Measurements from ENCODE around the gene SEC31B. TPM values are rescaled to one million over a fixed set of nuclear protein-coding genes. Genes with fewer than 3 reads are reported as not detected.
A peak's percentile ranks its signal among the peaks of the same experiment; 100 is the strongest.

Gene SEC31B
- 10 to 100 TPM; 15.4 to 15.8 TPM for total RNA-seq
- 2.3 TPM for polyA plus RNA-seq

- no peak within 1 kb of the TSS for H3K4me3 Mint-ChIP-seq
These were observed at the start of gene SEC31B for GRCh38 chr10:100519311-100520051. SEC31B (minus strand) TSS chr10:100519861; CDS start chr10:100516952, 2,909 bp downstream.

GRCh38 chr10:100568912-100569311 lies 49.3 kb upstream of the SEC31B start:
- H3K27me3 Mint-ChIP-seq, result peaks cover 22 to 37% of the 10 kb centered on the region in 2 donors
- DNase-seq, result no peak
- CTCF ChIA-PET, result no interaction called here
- Histone ChIP-seq H3K27me3 (ENCODE audit: insufficient read depth, low read length, poor library complexity, severe bottlenecking) (peaks cover 41% of the 10 kb centered on the region), H3K4me1 (ENCODE audit: insufficient read depth, low read length) (no peaks in the 10 kb centered on the region), H3K36me3 (ENCODE audit: insufficient read depth, low read length) (no peaks in the 10 kb centered on the region), H3K27ac (ENCODE audit: low read depth, low read length) (no peak overlapping the region), H3K9me3 (ENCODE audit: low read length) (no peaks in the 10 kb centered on the region), H3K4me3 (ENCODE audit: low read length) (no peak overlapping the region)
- H3K27ac Mint-ChIP-seq, result no peak overlapping the region
- H3K4me3 Mint-ChIP-seq, result no peak overlapping the region
- no peaks in the 10 kb centered on the region for H3K9me3 Mint-ChIP-seq
- POLR2A ChIA-PET, result no interaction called here
- H3K36me3 Mint-ChIP-seq, result no peaks in the 10 kb centered on the region
- peaks cover 0 to 1% (median 0%) of the 10 kb centered on the region in 3 donors for H3K4me1 Mint-ChIP-seq

More at GRCh38 chr10:100519311-100520051, at the start of gene SEC31B:
- no peaks in the 10 kb centered on the region for H3K27me3 Mint-ChIP-seq
- peaks cover 10% of the 10 kb centered on the region for H3K4me1 ChIP-seq (ENCODE audit: insufficient read depth, low read length)
- peaks cover 17% of the 10 kb centered on the region for H3K36me3 ChIP-seq (ENCODE audit: insufficient read depth, low read length)
- no peak within 1 kb of the TSS for H3K27ac ChIP-seq (ENCODE audit: low read depth, low read length)
- no peak within 1 kb of the TSS for H3K4me3 ChIP-seq (ENCODE audit: low read length)
- H3K9me3 ChIP-seq (ENCODE audit: low read length), result no peaks in the 10 kb centered on the region
- POLR2A ChIA-PET, result interaction anchor here (1.2 kb wide), 1 partner anchor 10 kb away, joined by 3 read pairs; no protein-coding TSS in a partner anchor
- CTCF ChIA-PET, result interaction anchor here (0.6 to 5.4 kb wide), 23 partner anchors 9 to 785 kb away, joined by 3 to 65 read pairs (median 5); partner anchors contain the start of genes HIF1AN, NDUFB8 and PKD2L1
- peaks cover 6 to 10% (median 7%) of the 10 kb centered on the region in 3 donors for H3K4me1 Mint-ChIP-seq
- H3K36me3 Mint-ChIP-seq, result peaks cover 0 to 50% (median 10%) of the 10 kb centered on the region in 3 donors
- peak within 1 kb of the TSS in 6 of 8 donors; percentile 5 to 77 (median 54) for H3K27ac Mint-ChIP-seq
- H3K27me3 ChIP-seq (ENCODE audit: insufficient read depth, low read length, poor library complexity, severe bottlenecking), result no peaks in the 10 kb centered on the region
- DNase-seq, result no peak
- no peaks in the 10 kb centered on the region for H3K9me3 Mint-ChIP-seq

GRCh38 chr10:100567826-100568225 lies 48.2 kb upstream of the SEC31B start:
- CTCF ChIA-PET, result no interaction called here

DNA sequence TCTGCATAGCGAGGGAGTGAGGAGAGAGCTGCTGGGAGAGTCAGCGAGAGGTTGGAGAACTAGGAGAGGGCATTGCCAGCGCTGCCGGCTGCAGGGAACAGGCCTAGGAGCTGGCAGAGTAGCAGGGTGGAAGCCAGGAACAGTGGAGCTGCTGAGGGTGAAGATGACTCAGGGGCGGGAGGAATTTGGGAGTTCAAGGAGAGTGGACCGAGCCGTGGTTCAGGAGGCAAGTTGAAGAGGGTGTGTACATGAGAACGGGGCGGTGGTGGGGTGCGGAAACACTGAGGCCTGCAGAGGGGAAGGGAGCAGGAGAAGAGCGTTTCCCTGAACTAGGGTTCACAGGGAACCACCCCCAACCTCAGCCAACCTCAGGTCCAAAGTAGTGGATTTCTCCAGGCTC lies 47.6 kb upstream of the SEC31B start:
- Mint-ChIP-seq H3K27ac (no peak overlapping the region), H3K36me3 (no peaks in the 10 kb centered on the region), H3K4me3 (no peak overlapping the region), H3K9me3 (no peaks in the 10 kb centered on the region), H3K4me1 (peaks cover 0 to 5% (median 1%) of the 10 kb centered on the region in 3 donors), H3K27me3 (peaks cover 21 to 38% of the 10 kb centered on the region in 2 donors)
- Histone ChIP-seq H3K27ac (ENCODE audit: low read depth, low read length) (no peak overlapping the region), H3K4me3 (ENCODE audit: low read length) (no peak overlapping the region), H3K9me3 (ENCODE audit: low read length) (no peaks in the 10 kb centered on the region), H3K4me1 (ENCODE audit: insufficient read depth, low read length) (peaks cover 4% of the 10 kb centered on the region), H3K27me3 (ENCODE audit: insufficient read depth, low read length, poor library complexity, severe bottlenecking) (peaks cover 42% of the 10 kb centered on the region), H3K36me3 (ENCODE audit: insufficient read depth, low read length) (no peaks in the 10 kb centered on the region)
- ChIA-PET POLR2A (no interaction called here), CTCF (no interaction called here)
- no peak for DNase-seq

More at GRCh38 chr10:100567826-100568225, 48.2 kb upstream of the SEC31B start:
- Histone ChIP-seq H3K9me3 (ENCODE audit: low read length) (no peaks in the 10 kb centered on the region), H3K27me3 (ENCODE audit: insufficient read depth, low read length, poor library complexity, severe bottlenecking) (peaks cover 39% of the 10 kb centered on the region), H3K4me1 (ENCODE audit: insufficient read depth, low read length) (no peaks in the 10 kb centered on the region), H3K36me3 (ENCODE audit: insufficient read depth, low read length) (no peaks in the 10 kb centered on the region), H3K4me3 (ENCODE audit: low read length) (no peak overlapping the region), H3K27ac (ENCODE audit: low read depth, low read length) (no peak overlapping the region)
- H3K4me1 Mint-ChIP-seq, result peaks cover 0 to 2% (median 1%) of the 10 kb centered on the region in 3 donors
- H3K36me3 Mint-ChIP-seq, result no peaks in the 10 kb centered on the region
- H3K9me3 Mint-ChIP-seq, result no peaks in the 10 kb centered on the region
- no peak overlapping the region for H3K27ac Mint-ChIP-seq
- H3K4me3 Mint-ChIP-seq, result no peak overlapping the region
- DNase-seq, result no peak
- H3K27me3 Mint-ChIP-seq, result peaks cover 22 to 40% of the 10 kb centered on the region in 2 donors
- POLR2A ChIA-PET, result no interaction called here

- H3K9me3 Mint-ChIP-seq, result no peaks in the 10 kb centered on the region
- Histone ChIP-seq H3K9me3 (ENCODE audit: low read length) (no peaks in the 10 kb centered on the region), H3K27ac (ENCODE audit: low read depth, low read length) (no peak overlapping the region), H3K4me3 (ENCODE audit: low read length) (no peak overlapping the region), H3K27me3 (ENCODE audit: insufficient read depth, low read length, poor library complexity, severe bottlenecking) (peaks cover 40% of the 10 kb centered on the region), H3K36me3 (ENCODE audit: insufficient read depth, low read length) (no peaks in the 10 kb centered on the region), H3K4me1 (ENCODE audit: insufficient read depth, low read length) (peaks cover 10% of the 10 kb centered on the region)
- H3K4me1 Mint-ChIP-seq, result peaks cover 5 to 12% (median 5%) of the 10 kb centered on the region in 3 donors
- no peaks in the 10 kb centered on the region for H3K36me3 Mint-ChIP-seq
- DNase-seq, result no peak
- ChIA-PET POLR2A (no interaction called here), CTCF (no interaction called here)
- peak overlapping the region in 1 of 8 donors; percentile 8 for H3K27ac Mint-ChIP-seq
- H3K27me3 Mint-ChIP-seq, result peaks cover 25 to 42% of the 10 kb centered on the region in 2 donors
- no peak overlapping the region for H3K4me3 Mint-ChIP-seq
These were observed 46.9 kb upstream of the SEC31B start for GRCh38 chr10:100566561-100566960.

DNA sequence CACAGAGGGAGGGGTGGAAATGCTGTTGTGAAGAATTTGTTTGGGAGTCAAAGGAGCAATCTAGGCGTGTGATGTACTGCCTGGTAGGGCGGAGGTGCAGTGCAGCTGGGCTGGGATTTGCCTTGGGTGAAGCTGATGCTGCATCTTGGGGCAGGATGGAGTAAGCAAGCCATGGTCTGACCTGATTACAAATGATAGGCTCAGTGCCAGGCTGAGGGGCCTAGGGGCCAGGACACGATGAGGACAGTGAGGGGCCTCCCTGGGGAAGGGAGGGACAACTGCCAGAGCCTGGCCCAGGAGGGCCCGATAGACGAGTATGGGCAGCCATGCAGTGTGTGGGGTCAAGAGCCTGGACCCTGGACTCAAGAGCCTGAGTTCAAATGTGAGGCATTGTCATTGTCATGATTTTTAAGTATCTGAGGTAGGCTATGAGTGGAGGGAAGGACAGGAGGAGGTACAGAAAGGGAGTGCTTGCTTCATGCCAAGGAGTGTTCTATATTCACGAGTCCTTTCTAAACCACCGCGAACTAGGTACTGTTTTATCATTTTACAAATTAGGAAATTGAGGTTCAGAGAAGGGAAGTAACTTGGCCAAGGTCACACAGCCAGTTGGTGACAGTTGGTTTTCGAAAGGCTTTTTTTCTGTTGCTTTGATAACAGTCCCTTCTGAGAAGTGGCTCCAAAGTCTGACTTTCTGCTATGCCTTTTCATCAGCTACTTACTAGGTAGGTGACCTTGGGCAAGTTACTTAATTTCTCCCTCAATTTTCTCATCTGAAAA lies 45.7 kb upstream of the SEC31B start:
- DNase-seq, result no peak
- H3K36me3 Mint-ChIP-seq, result peaks cover 0 to 2% (median 0%) of the 10 kb centered on the region in 3 donors
- peaks cover 33% of the 10 kb centered on the region for H3K27me3 ChIP-seq (ENCODE audit: insufficient read depth, low read length, poor library complexity, severe bottlenecking)
- no peaks in the 10 kb centered on the region for H3K9me3 Mint-ChIP-seq
- peaks cover 13% of the 10 kb centered on the region for H3K4me1 ChIP-seq (ENCODE audit: insufficient read depth, low read length)
- H3K4me3 Mint-ChIP-seq, result no peak overlapping the region
- no peaks in the 10 kb centered on the region for H3K9me3 ChIP-seq (ENCODE audit: low read length)
- ChIA-PET CTCF (interaction anchor here (1.0 kb wide), 1 partner anchor 30 kb away, joined by 3 read pairs; the partner anchor contains the start of gene HIF1AN), POLR2A (no interaction called here)
- peaks cover 11 to 18% (median 17%) of the 10 kb centered on the region in 3 donors for H3K4me1 Mint-ChIP-seq
- no peak overlapping the region for H3K27ac ChIP-seq (ENCODE audit: low read depth, low read length)
- peak overlapping the region in 1 of 8 donors; percentile 4 for H3K27ac Mint-ChIP-seq
- H3K4me3 ChIP-seq (ENCODE audit: low read length), result no peak overlapping the region
- peaks cover 35 to 48% of the 10 kb centered on the region in 2 donors for H3K27me3 Mint-ChIP-seq
- H3K36me3 ChIP-seq (ENCODE audit: insufficient read depth, low read length), result no peaks in the 10 kb centered on the region

DNA sequence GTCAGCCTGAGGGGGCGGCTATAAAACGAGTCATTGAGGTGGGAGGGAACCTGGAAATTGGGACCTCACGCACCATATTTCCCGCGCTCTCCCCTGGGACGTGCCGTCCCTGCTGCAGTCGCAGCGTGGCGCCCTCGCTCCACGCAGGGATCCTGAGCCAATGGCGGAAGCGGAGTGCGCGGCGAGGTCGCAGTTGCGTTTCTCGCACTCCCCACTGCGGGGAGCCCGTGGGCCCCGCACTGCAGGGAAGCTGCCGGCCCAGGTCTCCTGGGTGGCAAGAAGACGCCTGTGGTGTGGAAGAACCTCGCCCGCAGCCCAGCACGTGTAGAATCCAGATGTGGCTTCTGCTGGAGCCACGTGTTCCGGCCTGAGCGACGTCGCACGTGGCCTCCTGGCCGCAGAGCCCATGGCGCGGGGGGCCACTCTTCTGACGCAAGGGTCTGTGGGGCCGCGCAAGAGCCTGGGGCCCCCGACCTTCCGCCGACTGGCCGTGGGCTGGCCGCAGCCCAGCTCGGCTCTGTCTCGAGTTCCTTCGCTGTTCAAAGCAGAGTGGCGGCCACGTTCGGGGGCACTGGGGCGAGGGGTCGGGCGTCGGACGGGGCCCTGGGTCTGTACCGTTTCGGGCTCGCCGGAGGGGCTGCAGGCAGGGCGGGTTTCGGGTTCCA lies 42.5 kb upstream of the SEC31B start:
- Mint-ChIP-seq H3K9me3 (no peaks in the 10 kb centered on the region), H3K4me1 (peaks cover 11 to 18% (median 17%) of the 10 kb centered on the region in 3 donors), H3K4me3 (peak overlapping the region in 5 of 7 donors; percentile 39 to 77 (median 57)), H3K27me3 (peaks cover 35 to 40% of the 10 kb centered on the region in 2 donors), H3K36me3 (peaks cover under 1 to 18% (median 8%) of the 10 kb centered on the region in 3 donors), H3K27ac (peak overlapping the region in 1 of 8 donors; percentile 31)
- Histone ChIP-seq H3K4me1 (ENCODE audit: insufficient read depth, low read length) (peaks cover 13% of the 10 kb centered on the region), H3K36me3 (ENCODE audit: insufficient read depth, low read length) (no peaks in the 10 kb centered on the region), H3K4me3 (ENCODE audit: low read length) (peak overlapping the region; percentile 15), H3K27ac (ENCODE audit: low read depth, low read length) (no peak overlapping the region), H3K27me3 (ENCODE audit: insufficient read depth, low read length, poor library complexity, severe bottlenecking) (peaks cover 16% of the 10 kb centered on the region), H3K9me3 (ENCODE audit: low read length) (no peaks in the 10 kb centered on the region)
- peak; percentile 55 to 76 (median 69) for DNase-seq
- POLR2A ChIA-PET, result no interaction called here
- CTCF ChIA-PET, result interaction anchor here (0.9 to 3.5 kb wide), 6 partner anchors 11 to 455 kb away, joined by 3 to 17 read pairs (median 4); no protein-coding TSS in a partner anchor

Data from CD8-positive, alpha-beta memory T cell (primary cell).